ENCODE data around the gene NUP93. TPM values are rescaled to one million over a fixed set of nuclear protein-coding genes. Genes with fewer than 3 reads are reported as not detected.

Gene NUP93
- total and polyA plus RNA-seq, 2 of the 8 experiments (the other 6 are each of a cell fraction or from before 2014, with no cell fraction given), result 147 to 201 TPM

GRCh38 chr16:56742030-56742984, 12.4 kb downstream of the NUP93 start (continued):
- TF ChIP-seq, protein P1, sequence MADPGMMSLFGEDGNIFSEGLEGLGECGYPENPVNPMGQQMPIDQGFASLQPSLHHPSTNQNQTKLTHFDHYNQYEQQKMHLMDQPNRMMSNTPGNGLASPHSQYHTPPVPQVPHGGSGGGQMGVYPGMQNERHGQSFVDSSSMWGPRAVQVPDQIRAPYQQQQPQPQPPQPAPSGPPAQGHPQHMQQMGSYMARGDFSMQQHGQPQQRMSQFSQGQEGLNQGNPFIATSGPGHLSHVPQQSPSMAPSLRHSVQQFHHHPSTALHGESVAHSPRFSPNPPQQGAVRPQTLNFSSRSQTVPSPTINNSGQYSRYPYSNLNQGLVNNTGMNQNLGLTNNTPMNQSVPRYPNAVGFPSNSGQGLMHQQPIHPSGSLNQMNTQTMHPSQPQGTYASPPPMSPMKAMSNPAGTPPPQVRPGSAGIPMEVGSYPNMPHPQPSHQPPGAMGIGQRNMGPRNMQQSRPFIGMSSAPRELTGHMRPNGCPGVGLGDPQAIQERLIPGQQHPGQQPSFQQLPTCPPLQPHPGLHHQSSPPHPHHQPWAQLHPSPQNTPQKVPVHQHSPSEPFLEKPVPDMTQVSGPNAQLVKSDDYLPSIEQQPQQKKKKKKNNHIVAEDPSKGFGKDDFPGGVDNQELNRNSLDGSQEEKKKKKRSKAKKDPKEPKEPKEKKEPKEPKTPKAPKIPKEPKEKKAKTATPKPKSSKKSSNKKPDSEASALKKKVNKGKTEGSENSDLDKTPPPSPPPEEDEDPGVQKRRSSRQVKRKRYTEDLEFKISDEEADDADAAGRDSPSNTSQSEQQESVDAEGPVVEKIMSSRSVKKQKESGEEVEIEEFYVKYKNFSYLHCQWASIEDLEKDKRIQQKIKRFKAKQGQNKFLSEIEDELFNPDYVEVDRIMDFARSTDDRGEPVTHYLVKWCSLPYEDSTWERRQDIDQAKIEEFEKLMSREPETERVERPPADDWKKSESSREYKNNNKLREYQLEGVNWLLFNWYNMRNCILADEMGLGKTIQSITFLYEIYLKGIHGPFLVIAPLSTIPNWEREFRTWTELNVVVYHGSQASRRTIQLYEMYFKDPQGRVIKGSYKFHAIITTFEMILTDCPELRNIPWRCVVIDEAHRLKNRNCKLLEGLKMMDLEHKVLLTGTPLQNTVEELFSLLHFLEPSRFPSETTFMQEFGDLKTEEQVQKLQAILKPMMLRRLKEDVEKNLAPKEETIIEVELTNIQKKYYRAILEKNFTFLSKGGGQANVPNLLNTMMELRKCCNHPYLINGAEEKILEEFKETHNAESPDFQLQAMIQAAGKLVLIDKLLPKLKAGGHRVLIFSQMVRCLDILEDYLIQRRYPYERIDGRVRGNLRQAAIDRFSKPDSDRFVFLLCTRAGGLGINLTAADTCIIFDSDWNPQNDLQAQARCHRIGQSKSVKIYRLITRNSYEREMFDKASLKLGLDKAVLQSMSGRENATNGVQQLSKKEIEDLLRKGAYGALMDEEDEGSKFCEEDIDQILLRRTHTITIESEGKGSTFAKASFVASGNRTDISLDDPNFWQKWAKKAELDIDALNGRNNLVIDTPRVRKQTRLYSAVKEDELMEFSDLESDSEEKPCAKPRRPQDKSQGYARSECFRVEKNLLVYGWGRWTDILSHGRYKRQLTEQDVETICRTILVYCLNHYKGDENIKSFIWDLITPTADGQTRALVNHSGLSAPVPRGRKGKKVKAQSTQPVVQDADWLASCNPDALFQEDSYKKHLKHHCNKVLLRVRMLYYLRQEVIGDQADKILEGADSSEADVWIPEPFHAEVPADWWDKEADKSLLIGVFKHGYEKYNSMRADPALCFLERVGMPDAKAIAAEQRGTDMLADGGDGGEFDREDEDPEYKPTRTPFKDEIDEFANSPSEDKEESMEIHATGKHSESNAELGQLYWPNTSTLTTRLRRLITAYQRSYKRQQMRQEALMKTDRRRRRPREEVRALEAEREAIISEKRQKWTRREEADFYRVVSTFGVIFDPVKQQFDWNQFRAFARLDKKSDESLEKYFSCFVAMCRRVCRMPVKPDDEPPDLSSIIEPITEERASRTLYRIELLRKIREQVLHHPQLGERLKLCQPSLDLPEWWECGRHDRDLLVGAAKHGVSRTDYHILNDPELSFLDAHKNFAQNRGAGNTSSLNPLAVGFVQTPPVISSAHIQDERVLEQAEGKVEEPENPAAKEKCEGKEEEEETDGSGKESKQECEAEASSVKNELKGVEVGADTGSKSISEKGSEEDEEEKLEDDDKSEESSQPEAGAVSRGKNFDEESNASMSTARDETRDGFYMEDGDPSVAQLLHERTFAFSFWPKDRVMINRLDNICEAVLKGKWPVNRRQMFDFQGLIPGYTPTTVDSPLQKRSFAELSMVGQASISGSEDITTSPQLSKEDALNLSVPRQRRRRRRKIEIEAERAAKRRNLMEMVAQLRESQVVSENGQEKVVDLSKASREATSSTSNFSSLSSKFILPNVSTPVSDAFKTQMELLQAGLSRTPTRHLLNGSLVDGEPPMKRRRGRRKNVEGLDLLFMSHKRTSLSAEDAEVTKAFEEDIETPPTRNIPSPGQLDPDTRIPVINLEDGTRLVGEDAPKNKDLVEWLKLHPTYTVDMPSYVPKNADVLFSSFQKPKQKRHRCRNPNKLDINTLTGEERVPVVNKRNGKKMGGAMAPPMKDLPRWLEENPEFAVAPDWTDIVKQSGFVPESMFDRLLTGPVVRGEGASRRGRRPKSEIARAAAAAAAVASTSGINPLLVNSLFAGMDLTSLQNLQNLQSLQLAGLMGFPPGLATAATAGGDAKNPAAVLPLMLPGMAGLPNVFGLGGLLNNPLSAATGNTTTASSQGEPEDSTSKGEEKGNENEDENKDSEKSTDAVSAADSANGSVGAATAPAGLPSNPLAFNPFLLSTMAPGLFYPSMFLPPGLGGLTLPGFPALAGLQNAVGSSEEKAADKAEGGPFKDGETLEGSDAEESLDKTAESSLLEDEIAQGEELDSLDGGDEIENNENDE (IDR thresholded peaks at IDR 0.05; ENCODE audit: insufficient replicate concordance, low read length), result no peak
- no peak for TF ChIP-seq KDM5A (IDR thresholded peaks at IDR 0.05; ENCODE audit: low read length)
- no peak for TF ChIP-seq CBX8 (IDR thresholded peaks at IDR 0.05; ENCODE audit: borderline replicate concordance, low read depth, low read length)
- TF ChIP-seq, protein P2, sequence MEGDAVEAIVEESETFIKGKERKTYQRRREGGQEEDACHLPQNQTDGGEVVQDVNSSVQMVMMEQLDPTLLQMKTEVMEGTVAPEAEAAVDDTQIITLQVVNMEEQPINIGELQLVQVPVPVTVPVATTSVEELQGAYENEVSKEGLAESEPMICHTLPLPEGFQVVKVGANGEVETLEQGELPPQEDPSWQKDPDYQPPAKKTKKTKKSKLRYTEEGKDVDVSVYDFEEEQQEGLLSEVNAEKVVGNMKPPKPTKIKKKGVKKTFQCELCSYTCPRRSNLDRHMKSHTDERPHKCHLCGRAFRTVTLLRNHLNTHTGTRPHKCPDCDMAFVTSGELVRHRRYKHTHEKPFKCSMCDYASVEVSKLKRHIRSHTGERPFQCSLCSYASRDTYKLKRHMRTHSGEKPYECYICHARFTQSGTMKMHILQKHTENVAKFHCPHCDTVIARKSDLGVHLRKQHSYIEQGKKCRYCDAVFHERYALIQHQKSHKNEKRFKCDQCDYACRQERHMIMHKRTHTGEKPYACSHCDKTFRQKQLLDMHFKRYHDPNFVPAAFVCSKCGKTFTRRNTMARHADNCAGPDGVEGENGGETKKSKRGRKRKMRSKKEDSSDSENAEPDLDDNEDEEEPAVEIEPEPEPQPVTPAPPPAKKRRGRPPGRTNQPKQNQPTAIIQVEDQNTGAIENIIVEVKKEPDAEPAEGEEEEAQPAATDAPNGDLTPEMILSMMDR (IDR thresholded peaks at IDR 0.05; ENCODE audit: control extremely low read depth in 1 of 3, insufficient read depth in 1 of 3, low read depth in 1 of 3, low read length in 3 of 3), result no peak
- no peak for TF ChIP-seq ATF3 (IDR thresholded peaks at IDR 0.05; ENCODE audit: insufficient read depth, low read depth, low read length)
- TF ChIP-seq CHD1 (IDR thresholded peaks at IDR 0.05; ENCODE audit: low read depth, low read length), result no peak

Data from H1 (cell line).